ENCODE data around the gene FAT1.

The FAT1 gene

GRCh38 chr4:186685767-186686183 lies 37.9 kb downstream of the FAT1 start:
- TF ChIP-seq EP300 (IDR thresholded peaks at IDR 0.05; ENCODE audit: borderline replicate concordance) (no peak; the same call in 1 of the 2 replicates), TEAD4 (IDR thresholded peaks at IDR 0.05) (peak; percentile 75), FOXM1 (IDR thresholded peaks at IDR 0.05; ENCODE audit: borderline replicate concordance, low read depth) (peak; percentile 48; the same call in 1 of the 2 replicates), NFIC (IDR thresholded peaks at IDR 0.05) (peak; percentile 39)

GRCh38 chr4:186684889-186685309 lies 38.8 kb downstream of the FAT1 start:
- TF ChIP-seq USF1 (IDR thresholded peaks at IDR 0.05) = no peak
- no peak for TF ChIP-seq REST (IDR thresholded peaks at IDR 0.05; ENCODE audit: low read depth)
- no peak for TF ChIP-seq EP300 (IDR thresholded peaks at IDR 0.05; ENCODE audit: borderline replicate concordance)
- TF ChIP-seq CEBPB (IDR thresholded peaks at IDR 0.05) = no peak
- TF ChIP-seq CREB1 (IDR thresholded peaks at IDR 0.05; ENCODE audit: low read depth) = no peak
- no peak for TF ChIP-seq FOXM1 (IDR thresholded peaks at IDR 0.05; ENCODE audit: borderline replicate concordance, low read depth)
- no peak for TF ChIP-seq NFIC (IDR thresholded peaks at IDR 0.05)
- no peak for TF ChIP-seq ZBTB7A (IDR thresholded peaks at IDR 0.05; ENCODE audit: low read depth)
- no peak for TF ChIP-seq RAD21 (IDR thresholded peaks at IDR 0.05; ENCODE audit: low read depth)
- TF ChIP-seq TEAD4 (IDR thresholded peaks at IDR 0.05) = no peak
- TF ChIP-seq YY1 (IDR thresholded peaks at IDR 0.05; ENCODE audit: low read depth) = no peak

- TF ChIP-seq RAD21 (IDR thresholded peaks at IDR 0.05; ENCODE audit: low read depth) = no peak
- TF ChIP-seq YY1 (IDR thresholded peaks at IDR 0.05; ENCODE audit: low read depth) = no peak
- TF ChIP-seq EP300 (IDR thresholded peaks at IDR 0.05; ENCODE audit: borderline replicate concordance) = no peak
- no peak for TF ChIP-seq TCF12 (IDR thresholded peaks at IDR 0.05; ENCODE audit: low read depth)
- TF ChIP-seq CREB1 (IDR thresholded peaks at IDR 0.05; ENCODE audit: low read depth) = no peak
- TF ChIP-seq EGR1 (IDR thresholded peaks at IDR 0.05) = no peak
- no peak for TF ChIP-seq TAF1 (IDR thresholded peaks at IDR 0.05; ENCODE audit: low read depth)
- TF ChIP-seq USF1 (IDR thresholded peaks at IDR 0.05) = no peak
- TF ChIP-seq CEBPB (IDR thresholded peaks at IDR 0.05) = no peak
Measured at GRCh38 chr4:186684220-186684619, 39.4 kb downstream of the FAT1 start.

- TF ChIP-seq YY1 (IDR thresholded peaks at IDR 0.05; ENCODE audit: low read depth) (no peak), TEAD4 (IDR thresholded peaks at IDR 0.05) (no peak), TCF12 (IDR thresholded peaks at IDR 0.05; ENCODE audit: low read depth) (no peak), ZBTB7A (IDR thresholded peaks at IDR 0.05; ENCODE audit: low read depth) (no peak), NFIC (IDR thresholded peaks at IDR 0.05) (no peak), TAF1 (IDR thresholded peaks at IDR 0.05; ENCODE audit: low read depth) (no peak), USF1 (IDR thresholded peaks at IDR 0.05) (no peak), RAD21 (IDR thresholded peaks at IDR 0.05; ENCODE audit: low read depth) (no peak), EP300 (IDR thresholded peaks at IDR 0.05; ENCODE audit: borderline replicate concordance) (no peak), MAX (IDR thresholded peaks at IDR 0.05) (no peak)
Measured at GRCh38 chr4:186680641-186681040, 43.0 kb downstream of the FAT1 start.

GRCh38 chr4:186676531-186677161 lies 47.0 kb downstream of the FAT1 start:
- TF ChIP-seq RAD21 (IDR thresholded peaks at IDR 0.05; ENCODE audit: low read depth) = no peak
- TF ChIP-seq TCF12 (IDR thresholded peaks at IDR 0.05; ENCODE audit: low read depth) = no peak
- TF ChIP-seq USF1 (IDR thresholded peaks at IDR 0.05) = no peak
- no peak for TF ChIP-seq CEBPB (IDR thresholded peaks at IDR 0.05)
- no peak for TF ChIP-seq REST (IDR thresholded peaks at IDR 0.05; ENCODE audit: low read depth)
- TF ChIP-seq CREB1 (IDR thresholded peaks at IDR 0.05; ENCODE audit: low read depth) = no peak
- no peak for TF ChIP-seq TEAD4 (IDR thresholded peaks at IDR 0.05)
- no peak for TF ChIP-seq EP300 (IDR thresholded peaks at IDR 0.05; ENCODE audit: borderline replicate concordance)
- TF ChIP-seq ZBTB7A (IDR thresholded peaks at IDR 0.05; ENCODE audit: low read depth) = no peak
- no peak; the same call in 1 of the 2 replicates for TF ChIP-seq FOXM1 (IDR thresholded peaks at IDR 0.05; ENCODE audit: borderline replicate concordance, low read depth)
- TF ChIP-seq NFIC (IDR thresholded peaks at IDR 0.05) = no peak
- TF ChIP-seq TAF1 (IDR thresholded peaks at IDR 0.05; ENCODE audit: low read depth) = no peak
- TF ChIP-seq MAX (IDR thresholded peaks at IDR 0.05) = no peak
- TF ChIP-seq YY1 (IDR thresholded peaks at IDR 0.05; ENCODE audit: low read depth) = no peak
- TF ChIP-seq EGR1 (IDR thresholded peaks at IDR 0.05) = no peak
